Glutamatergic neuron (in vitro differentiated cells): ENCODE measurements around the gene PPFIBP2. TPM values are rescaled to one million over a fixed set of nuclear protein-coding genes. Genes with fewer than 3 reads are reported as not detected.

Experiments
- DNase-seq: peaks from one replicate; pipeline ENCODE4 v3.0.0; 2022
- H3K27ac Mint-ChIP-seq: one replicate; pipeline ENCODE4 v1.8.0; 2020; ENCODE audit warnings: mild to moderate bottlenecking, mixed read lengths, inconsistent platforms; ENCODE audit not compliant: unreplicated experiment
- H3K27me3 Mint-ChIP-seq: one replicate; pipeline ENCODE4 v1.8.0; 2020; ENCODE audit warnings: mild to moderate bottlenecking, moderate library complexity, mixed read lengths, inconsistent platforms; ENCODE audit not compliant: unreplicated experiment
- H3K36me3 Mint-ChIP-seq: one replicate; pipeline ENCODE4 v1.8.0; 2020; ENCODE audit warnings: mild to moderate bottlenecking, mixed read lengths, inconsistent platforms; ENCODE audit not compliant: unreplicated experiment
- H3K4me1 Mint-ChIP-seq: one replicate; pipeline ENCODE4 v1.8.0; 2020; ENCODE audit warnings: mild to moderate bottlenecking, low read depth, mixed read lengths, inconsistent platforms; ENCODE audit not compliant: unreplicated experiment
- H3K4me3 Mint-ChIP-seq: one replicate; pipeline ENCODE4 v1.8.0; 2020; ENCODE audit warnings: mild to moderate bottlenecking, mixed read lengths, inconsistent platforms; ENCODE audit not compliant: unreplicated experiment
- H3K9me3 Mint-ChIP-seq: one replicate; pipeline ENCODE4 v1.8.0; 2020; ENCODE audit warnings: mild to moderate bottlenecking, moderate library complexity, mixed read lengths, inconsistent platforms; ENCODE audit not compliant: unreplicated experiment
- CTCF ChIP-seq: fragments of 200-600 bp; sonication (generic); IDR thresholded peaks from one replicate; pipeline ENCODE4 v1.5.0; 2021; ENCODE audit not compliant: partially characterized antibody, unreplicated experiment
- total RNA-seq: library from RNA; stranded (reverse); fragmentation: NEBNext Ultra II Directional; extraction: Animal tissue kit (Norgen Biotek cat#: 25700); gene quantifications from one replicate; pipeline ENCODE4 v1.2.1, GENCODE V29; 2021; ENCODE audit not compliant: unreplicated experiment

Gene PPFIBP2
- total RNA-seq, 1 donor from 2014 or later = 1.5 TPM

GRCh38 chr11:7612056-7612660 is 98.4 kb downstream of the PPFIBP2 start:
- Mint-ChIP-seq H3K4me1 (no peaks in the 10 kb centered on the region), H3K27ac (no peak overlapping the region), H3K9me3 (peaks cover 1% of the 10 kb centered on the region), H3K36me3 (no peaks in the 10 kb centered on the region), H3K4me3 (no peak overlapping the region), H3K27me3 (no peaks in the 10 kb centered on the region)
- no peak for DNase-seq
- no peak for TF ChIP-seq CTCF

- Mint-ChIP-seq H3K4me3 (no peak overlapping the region), H3K27me3 (no peaks in the 10 kb centered on the region), H3K9me3 (no peaks in the 10 kb centered on the region), H3K4me1 (no peaks in the 10 kb centered on the region), H3K27ac (no peak overlapping the region), H3K36me3 (no peaks in the 10 kb centered on the region)
- no peak for TF ChIP-seq CTCF
- DNase-seq = no peak
Observed at GRCh38 chr11:7612661-7613393, 99.0 kb downstream of the PPFIBP2 start.

DNA sequence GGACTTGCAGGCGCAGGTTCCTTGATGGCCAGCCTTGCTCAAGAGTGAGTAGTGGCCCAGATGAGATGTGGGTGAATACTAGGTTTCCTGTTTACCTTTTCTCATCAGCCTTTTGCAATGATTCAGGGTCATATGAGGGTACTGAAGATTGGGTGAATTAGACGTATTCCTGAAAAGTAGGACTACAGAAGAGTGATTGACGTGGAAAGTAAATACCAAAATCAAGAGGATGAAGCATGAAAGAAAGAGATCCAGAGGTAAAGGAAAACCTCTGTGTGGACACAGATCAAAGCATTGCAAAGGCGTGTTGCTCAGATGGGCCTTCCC is 99.6 kb downstream of the PPFIBP2 start:
- no peaks in the 10 kb centered on the region for H3K4me1 Mint-ChIP-seq
- DNase-seq = no peak
- no peak overlapping the region for H3K27ac Mint-ChIP-seq
- H3K27me3 Mint-ChIP-seq = no peaks in the 10 kb centered on the region
- TF ChIP-seq CTCF = no peak
- no peaks in the 10 kb centered on the region for H3K9me3 Mint-ChIP-seq
- H3K4me3 Mint-ChIP-seq = no peak overlapping the region
- H3K36me3 Mint-ChIP-seq = no peaks in the 10 kb centered on the region

- no peaks in the 10 kb centered on the region for H3K36me3 Mint-ChIP-seq
Observed at GRCh38 chr11:7614656-7615055, 100.9 kb downstream of the PPFIBP2 start.

More at GRCh38 chr11:7614656-7615055, 100.9 kb downstream of the PPFIBP2 start:
- no peak for DNase-seq
- no peak overlapping the region for H3K27ac Mint-ChIP-seq
- H3K4me3 Mint-ChIP-seq = no peak overlapping the region
- no peaks in the 10 kb centered on the region for H3K9me3 Mint-ChIP-seq
- TF ChIP-seq CTCF = no peak
- H3K4me1 Mint-ChIP-seq = no peaks in the 10 kb centered on the region
- H3K27me3 Mint-ChIP-seq = no peaks in the 10 kb centered on the region
